GM21723 (cell line): Measurements from ENCODE around the gene MARCHF3.

ENCODE experiments used
- ATAC-seq: cut with Tn5 transposase; IDR thresholded peaks from one replicate; pipeline ENCODE4 v1.9.1; 2021; ENCODE audit warnings: mild to moderate bottlenecking, moderate library complexity; ENCODE audit not compliant: unreplicated experiment

MARCHF3 gene

GRCh38 chr5:126984632-126985031, 45.7 kb downstream of the MARCHF3 start:
- ATAC-seq, result no peak

GRCh38 chr5:126983874-126984266, 46.5 kb downstream of the MARCHF3 start:
- no peak for ATAC-seq

- no peak for ATAC-seq
These were observed 47.2 kb downstream of the MARCHF3 start for GRCh38 chr5:126982926-126983873.

DNA sequence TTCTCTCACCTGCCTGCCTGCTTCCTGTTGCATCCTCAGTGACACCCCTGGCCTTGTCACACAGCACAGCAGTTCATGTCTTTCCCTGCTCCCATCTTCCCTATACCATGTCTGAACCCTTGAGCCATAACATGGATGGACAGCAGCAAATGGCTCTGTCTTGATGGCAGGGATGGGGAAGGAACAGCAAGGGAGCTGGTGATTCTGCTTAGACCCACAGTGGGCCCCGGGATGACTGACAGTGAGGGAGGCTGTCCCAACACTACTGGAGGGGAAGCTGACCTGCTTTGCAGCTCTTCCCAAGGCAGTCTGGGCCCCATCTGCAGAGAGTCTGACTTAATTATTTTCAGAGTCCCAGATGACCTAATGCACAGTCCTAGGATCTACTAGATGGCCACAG, 48.2 kb downstream of the MARCHF3 start:
- ATAC-seq, result no peak

DNA sequence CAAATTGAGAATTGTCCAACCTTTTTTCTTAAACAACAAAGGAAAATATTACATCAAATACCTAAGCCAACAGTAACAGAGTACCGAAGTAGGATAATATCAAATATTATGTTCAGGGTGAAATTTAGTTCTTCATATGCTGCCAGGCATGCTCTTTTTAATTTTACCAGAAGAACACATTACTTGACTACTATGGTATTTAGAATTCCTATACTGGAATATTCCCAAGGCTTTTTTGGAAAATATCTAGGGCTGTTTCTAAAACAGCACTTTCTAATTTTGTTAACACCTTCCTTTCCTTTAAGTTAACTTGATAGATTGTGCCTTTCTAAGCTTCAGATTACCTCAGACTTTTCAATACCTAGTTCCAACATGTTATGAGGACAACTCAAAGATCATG, 48.7 kb downstream of the MARCHF3 start:
- no peak for ATAC-seq

GRCh38 chr5:126981222-126981621, 49.1 kb downstream of the MARCHF3 start:
- no peak for ATAC-seq

DNA sequence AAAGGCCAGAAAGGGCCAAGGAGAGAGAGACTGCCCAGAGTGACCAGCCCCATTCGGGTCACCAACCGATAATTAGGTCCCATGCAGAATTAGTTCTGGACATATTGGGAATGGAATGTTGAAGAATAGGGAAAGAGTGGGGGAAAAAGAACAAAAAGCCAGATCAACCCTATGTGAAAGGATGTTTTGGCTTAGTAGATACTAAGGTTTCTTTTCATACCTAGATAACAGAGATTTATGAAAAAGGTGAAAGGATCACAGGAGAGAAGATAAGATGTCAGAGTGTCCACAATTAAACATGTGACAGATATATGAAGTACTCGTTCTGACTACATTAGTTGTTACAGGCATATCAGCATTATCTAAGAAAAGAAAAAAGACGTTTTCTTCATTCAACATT, 52.1 kb downstream of the MARCHF3 start:
- no peak for ATAC-seq

- no peak for ATAC-seq
These were observed 53.7 kb downstream of the MARCHF3 start for GRCh38 chr5:126976520-126977172.

GRCh38 chr5:126975796-126976195, 54.6 kb downstream of the MARCHF3 start:
- ATAC-seq, result no peak

GRCh38 chr5:126973193-126973592, 57.2 kb downstream of the MARCHF3 start:
- ATAC-seq, result no peak

DNA sequence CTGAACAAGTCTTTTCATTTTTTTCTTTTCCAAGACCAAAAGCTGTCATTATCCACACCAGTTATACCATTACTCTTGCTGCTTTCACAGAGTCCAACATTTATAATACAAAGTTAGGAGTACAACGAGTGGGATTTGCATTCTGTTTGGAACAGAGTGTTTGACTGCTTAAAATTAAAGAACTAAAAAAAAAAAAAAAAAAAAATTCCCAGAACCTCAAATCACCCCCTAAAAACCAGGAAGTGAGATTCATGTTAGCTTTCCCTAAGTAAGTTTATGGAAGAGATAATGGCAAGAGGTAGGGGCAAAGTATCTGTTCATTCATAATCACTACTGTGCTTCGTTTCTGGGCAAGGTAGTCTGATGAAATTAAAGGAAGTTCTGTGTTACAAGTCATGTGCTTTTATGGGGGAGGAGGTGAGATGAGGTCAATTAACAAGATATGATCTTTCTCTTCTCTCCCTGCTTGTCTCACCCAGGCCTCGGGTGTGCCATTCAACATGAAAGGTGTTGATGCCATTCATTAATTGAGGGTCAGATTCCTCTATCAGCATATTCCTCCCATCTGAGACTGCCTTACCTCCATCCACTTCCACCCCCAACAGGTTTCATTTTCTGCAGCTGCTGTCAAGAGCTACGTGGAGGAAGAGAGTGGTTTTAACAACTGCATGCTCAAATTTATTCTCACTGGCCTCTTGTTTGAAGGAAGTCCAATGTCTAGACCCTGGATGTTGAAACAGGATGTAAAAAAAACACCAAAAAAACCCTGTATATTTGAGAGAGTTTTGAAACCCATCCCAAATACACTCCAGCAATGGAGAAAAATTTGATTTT, 58.1 kb downstream of the MARCHF3 start:
- peak; percentile 79 for ATAC-seq

DNA sequence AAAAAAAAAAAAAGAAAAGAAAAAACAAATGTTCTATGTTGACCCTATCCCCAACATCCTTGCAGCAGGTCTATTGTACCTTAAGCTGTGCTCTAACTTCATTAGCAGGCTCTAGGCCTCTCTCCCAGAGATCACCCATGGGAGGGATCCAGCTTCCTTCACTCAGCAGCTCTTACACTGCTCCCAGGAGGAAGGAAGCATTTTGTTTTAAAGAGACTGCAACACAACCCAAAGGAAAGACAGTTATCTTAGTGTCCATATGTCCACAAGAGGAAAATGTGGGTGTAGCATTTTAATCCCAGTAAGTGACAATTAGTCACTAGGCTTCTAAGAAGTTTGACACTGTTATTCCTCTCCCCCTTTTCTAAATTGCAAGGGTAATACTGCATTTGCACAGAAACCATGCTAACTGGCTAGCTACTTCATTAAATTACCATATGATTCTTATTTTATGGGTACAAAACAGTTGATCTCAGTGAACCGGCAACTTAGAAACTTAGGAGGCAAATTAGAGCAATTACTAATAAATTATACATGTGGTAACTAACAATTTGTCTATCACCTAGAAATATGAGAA, 58.8 kb downstream of the MARCHF3 start:
- no peak for ATAC-seq

GRCh38 chr5:126970517-126971017, 59.8 kb downstream of the MARCHF3 start:
- no peak for ATAC-seq

DNA sequence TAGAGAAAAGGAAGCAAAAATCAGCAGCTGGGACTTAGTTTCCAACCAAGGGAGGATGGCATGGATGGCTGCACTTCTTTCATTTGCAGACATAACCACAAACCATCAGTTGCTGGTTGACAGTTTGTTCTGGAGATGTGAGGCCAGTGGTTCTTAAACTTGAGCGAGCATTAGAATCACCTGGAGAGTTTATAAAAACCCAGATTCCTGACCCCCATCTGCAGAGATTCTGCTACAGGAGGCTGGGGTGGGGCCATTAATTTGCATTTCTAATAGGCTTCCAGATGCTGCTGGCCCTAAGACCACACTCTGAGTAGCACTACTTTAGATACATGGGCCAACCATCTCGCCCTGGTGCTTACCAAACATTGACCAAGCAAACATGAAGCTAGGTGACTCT, 60.8 kb downstream of the MARCHF3 start:
- no peak for ATAC-seq

- ATAC-seq, result no peak
These were observed 62.4 kb downstream of the MARCHF3 start for GRCh38 chr5:126967808-126968466.

DNA sequence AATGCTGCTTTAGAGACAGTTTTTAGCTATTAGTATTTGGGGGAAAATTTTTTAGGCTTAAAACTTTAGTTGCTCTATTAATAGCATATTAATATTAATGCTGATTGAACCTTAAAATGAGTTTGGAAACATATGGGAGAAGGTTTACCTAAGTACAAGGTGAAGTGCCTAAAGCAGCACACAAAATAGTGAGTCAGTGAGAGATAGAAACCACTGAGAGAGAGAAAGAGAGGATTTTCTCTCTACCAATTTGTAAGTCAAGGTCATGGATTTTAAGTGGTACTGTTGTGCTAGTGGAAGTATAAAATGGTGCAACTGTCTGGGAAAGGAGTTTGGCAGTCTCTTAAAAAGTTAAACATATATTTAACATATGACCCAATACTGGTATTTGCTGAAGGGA, 64.9 kb downstream of the MARCHF3 start:
- no peak for ATAC-seq

DNA sequence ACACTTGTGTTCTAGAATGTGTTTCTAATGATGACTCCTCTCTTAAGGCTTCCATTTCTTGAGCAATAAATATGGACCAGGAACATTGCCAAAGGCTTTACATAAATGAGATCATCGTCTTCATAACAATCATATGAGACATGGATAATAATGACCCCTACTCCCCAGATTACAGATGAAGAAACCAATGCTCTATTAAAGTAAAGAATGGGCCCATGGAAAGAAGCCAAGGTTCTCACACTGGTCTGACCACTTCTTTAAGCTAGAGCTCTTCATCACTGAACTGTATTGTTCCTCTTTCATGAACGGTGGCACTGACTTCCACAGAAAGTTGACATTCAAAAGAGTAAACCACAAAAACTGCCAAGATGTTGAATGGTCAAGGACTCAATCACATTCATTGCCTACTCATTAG, 65.3 kb downstream of the MARCHF3 start:
- ATAC-seq, result no peak

GRCh38 chr5:126963822-126964375, 66.5 kb downstream of the MARCHF3 start:
- ATAC-seq, result no peak

GRCh38 chr5:126961702-126962101, 68.7 kb downstream of the MARCHF3 start:
- ATAC-seq, result peak; percentile 84

GRCh38 chr5:126961128-126961527, 69.2 kb downstream of the MARCHF3 start:
- no peak for ATAC-seq
